Skeletal muscle tissue (tissue), 4 donors: ENCODE results near the gene DPCD. TPM values are rescaled to one million over a fixed set of nuclear protein-coding genes. Genes with fewer than 3 reads are reported as not detected.

ENCODE experiments used
- H3K27ac ChIP-seq: one replicate; pipeline ENCODE4 v1.7.0; 2013; ENCODE audit warnings: mild to moderate bottlenecking, low read depth, low read length, inconsistent platforms
- H3K27me3 ChIP-seq, 3 donors: one replicate each; pipeline ENCODE4 v1.7.0; 2013; ENCODE audit warnings: low read length in 3 of 3; ENCODE audit not compliant: control insufficient read depth in 3 of 3, insufficient read depth in 3 of 3
- H3K36me3 ChIP-seq, 3 donors: one replicate each; pipeline ENCODE4 v1.7.0; 2013; ENCODE audit warnings: low read length in 3 of 3; ENCODE audit not compliant: control insufficient read depth in 3 of 3, insufficient read depth in 3 of 3
- H3K4me1 ChIP-seq, 3 donors: one replicate each; pipeline ENCODE4 v1.7.0; 2013; ENCODE audit warnings: low read length in 3 of 3, mild to moderate bottlenecking in 3 of 3; ENCODE audit not compliant: control insufficient read depth in 3 of 3, insufficient read depth in 3 of 3
- H3K4me3 ChIP-seq, 3 donors: one replicate each; pipeline ENCODE4 v1.7.0; 2013; ENCODE audit warnings: low read length in 3 of 3
- H3K9ac ChIP-seq, 3 donors: one replicate each; pipeline ENCODE4 v1.7.0; 2013; ENCODE audit warnings: low read length in 3 of 3, mild to moderate bottlenecking in 3 of 3, moderate library complexity in 2 of 3, low read depth in 1 of 3
- H3K9me3 ChIP-seq, 3 donors: one replicate each; pipeline ENCODE4 v1.7.0; 2013; ENCODE audit warnings: low read length in 3 of 3; ENCODE audit not compliant: control insufficient read depth in 3 of 3
- total RNA-seq: library from RNA; depleted of rRNA; stranded (reverse); fragments of >200 nt; gene quantifications from one replicate; pipeline ENCODE4 v1.2.3, GENCODE V29; 2014
- donor health status: Osteomylitis.

The DPCD gene
- total RNA-seq, 1 donor from 2014 or later = 20.4 TPM

DNA sequence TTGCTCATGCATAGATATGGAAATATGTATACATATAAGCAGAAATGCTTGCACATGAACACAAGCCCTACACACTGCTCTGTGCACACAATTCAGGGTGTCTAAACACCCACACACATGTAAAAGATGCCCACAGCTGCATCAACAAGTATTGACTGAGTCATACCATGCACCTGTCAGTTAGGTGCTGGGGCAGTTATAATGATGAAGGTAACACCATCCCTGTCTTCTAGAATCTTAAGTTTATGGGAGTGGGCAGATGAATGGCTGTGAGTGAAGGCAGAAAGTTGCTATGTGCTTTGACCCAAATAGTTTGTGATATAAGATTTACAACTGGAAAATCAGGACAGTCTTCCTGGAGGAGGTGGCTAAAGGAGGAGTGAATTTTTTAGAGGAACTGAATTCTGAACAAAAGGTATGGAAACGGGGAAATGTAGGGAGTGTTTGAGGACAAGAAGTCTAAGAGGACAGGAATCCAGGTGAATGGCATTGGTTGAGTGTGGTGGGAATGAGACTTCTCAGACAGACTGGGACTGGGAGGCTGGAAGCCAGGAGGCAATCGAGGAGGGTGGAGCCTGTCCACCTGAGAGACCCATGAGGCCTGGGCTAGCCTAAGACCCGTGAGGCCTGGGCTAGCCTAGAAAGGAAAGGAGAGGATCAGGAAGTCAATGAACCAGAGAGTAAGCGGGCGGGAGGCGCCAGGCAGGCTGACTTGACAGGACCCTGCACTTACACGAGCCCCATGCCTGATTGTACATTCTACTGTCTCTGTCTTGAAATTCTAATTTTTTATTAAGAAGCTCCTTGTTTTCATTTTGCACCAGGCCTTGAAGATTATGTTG is 20.7 kb upstream of the DPCD start:
- no peak overlapping the region for H3K9ac ChIP-seq
- no peak overlapping the region for H3K27ac ChIP-seq
- H3K36me3 ChIP-seq = no peaks in the 10 kb centered on the region
- peaks cover 42 to 68% (median 52%) of the 10 kb centered on the region in 3 donors for H3K27me3 ChIP-seq
- no peak overlapping the region for H3K4me3 ChIP-seq
- peaks cover 0 to 2% (median 2%) of the 10 kb centered on the region in 3 donors for H3K9me3 ChIP-seq
- peaks cover 14 to 20% (median 18%) of the 10 kb centered on the region in 3 donors for H3K4me1 ChIP-seq

DNA sequence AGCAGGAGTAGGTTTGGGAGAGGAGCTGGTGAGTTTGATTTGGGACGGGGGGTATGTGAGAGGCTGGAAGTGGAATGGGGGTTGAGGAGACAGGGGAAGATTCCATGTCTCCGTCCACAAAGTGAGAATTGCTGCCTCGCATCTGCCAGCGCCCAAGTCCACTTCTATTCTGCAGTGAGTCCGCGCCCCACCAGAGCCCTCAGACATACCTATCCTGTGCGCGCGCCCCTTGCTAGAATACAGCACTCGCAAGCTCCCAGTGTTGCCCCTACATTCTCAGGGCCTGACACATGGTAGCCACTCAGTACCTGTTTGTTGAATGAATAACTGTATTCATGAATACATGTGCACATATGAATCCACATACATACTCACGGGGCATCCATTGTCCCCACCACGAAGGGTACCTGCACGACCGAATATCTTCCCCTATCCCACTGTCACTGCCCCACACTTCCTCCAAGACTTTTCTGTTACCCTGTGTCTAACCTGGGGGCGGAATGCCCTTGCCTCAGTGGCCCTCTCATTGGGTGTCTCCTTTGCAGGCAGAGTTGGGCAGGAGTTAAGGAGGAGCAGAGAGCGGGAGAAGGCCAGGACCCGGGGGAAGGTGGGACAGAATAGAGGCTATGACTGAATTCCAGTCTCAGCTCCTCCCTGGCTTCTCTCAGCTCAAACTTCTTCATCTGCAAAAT is 19.9 kb upstream of the DPCD start:
- Histone ChIP-seq H3K36me3 (no peaks in the 10 kb centered on the region), H3K27ac (no peak overlapping the region)

DNA sequence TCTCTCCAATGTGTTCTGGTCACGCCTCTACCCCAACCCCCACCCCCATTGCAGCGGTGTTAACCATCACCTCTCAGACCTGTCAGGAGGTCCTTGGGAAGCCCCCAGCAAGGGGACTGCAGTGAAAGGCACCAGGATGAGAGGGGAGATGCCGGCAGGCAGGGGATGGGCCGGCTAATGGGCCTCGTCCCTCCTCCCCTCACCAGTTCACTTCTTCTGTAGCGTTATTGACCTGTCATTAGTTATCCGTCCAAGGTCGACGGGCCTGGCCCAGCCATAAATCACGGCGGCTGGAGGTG is 18.8 kb upstream of the DPCD start:
- peaks cover 14 to 20% (median 18%) of the 10 kb centered on the region in 3 donors for H3K4me1 ChIP-seq
- H3K27me3 ChIP-seq = peaks cover 39 to 56% (median 46%) of the 10 kb centered on the region in 3 donors

More for the DNA sequence above, 19.9 kb upstream of the DPCD start:
- H3K27me3 ChIP-seq = peaks cover 39 to 63% (median 48%) of the 10 kb centered on the region in 3 donors
- peaks cover 14 to 20% (median 18%) of the 10 kb centered on the region in 3 donors for H3K4me1 ChIP-seq
- H3K9me3 ChIP-seq = peaks cover 7 to 10% (median 10%) of the 10 kb centered on the region in 3 donors
- H3K9ac ChIP-seq = no peak overlapping the region
- H3K4me3 ChIP-seq = no peak overlapping the region

DNA sequence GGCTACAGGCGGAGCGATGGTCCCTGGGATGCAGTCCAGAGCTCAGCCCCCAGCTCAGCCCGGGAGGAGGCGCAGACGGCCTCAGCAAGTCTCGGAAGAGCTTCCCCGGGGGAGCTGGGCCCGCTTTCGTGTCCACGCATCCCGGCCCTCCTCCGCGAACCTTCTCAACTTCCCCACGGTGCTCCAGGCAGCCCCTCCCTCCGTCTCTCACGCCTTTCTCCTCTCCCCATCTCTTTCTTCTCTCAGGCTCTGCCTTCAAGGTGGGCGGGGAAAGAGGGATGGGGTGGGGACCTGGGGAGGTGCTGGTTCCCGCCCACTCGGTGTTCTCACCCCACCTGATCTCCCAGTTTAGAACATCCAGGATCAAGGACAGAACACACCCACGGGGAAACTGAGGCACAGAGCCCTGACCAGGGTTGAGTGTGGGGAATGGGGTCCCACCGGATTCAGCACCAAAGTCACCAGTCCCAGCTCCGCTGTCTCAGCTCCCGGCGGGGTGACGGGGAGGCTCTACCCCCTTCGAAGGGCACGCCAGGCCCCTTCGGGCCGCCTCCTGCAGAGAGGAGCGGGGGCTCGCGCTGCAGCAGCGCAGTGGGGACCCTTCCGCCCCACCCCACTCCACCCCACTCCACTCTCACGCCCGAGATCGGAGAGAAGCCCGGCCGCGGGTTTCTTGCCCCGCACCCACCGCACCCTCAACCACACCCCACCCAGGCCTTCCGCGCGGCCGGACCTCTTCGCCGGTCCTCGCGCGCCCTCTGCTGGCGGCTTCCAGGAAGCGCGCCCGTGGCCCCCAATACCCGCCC is 18.3 kb upstream of the DPCD start:
- Histone ChIP-seq H3K27ac (no peak overlapping the region), H3K4me1 (peaks cover 14 to 20% (median 18%) of the 10 kb centered on the region in 3 donors), H3K9me3 (peaks cover 8 to 13% (median 10%) of the 10 kb centered on the region in 3 donors), H3K36me3 (no peaks in the 10 kb centered on the region), H3K4me3 (peak overlapping the region; percentile 66 to 76 (median 75)), H3K9ac (peak overlapping the region; percentile 20 to 74 (median 62)), H3K27me3 (peaks cover 37 to 52% (median 46%) of the 10 kb centered on the region in 3 donors)

More for the DNA sequence above, 18.8 kb upstream of the DPCD start:
- Histone ChIP-seq H3K9me3 (peaks cover 8 to 13% (median 10%) of the 10 kb centered on the region in 3 donors), H3K36me3 (no peaks in the 10 kb centered on the region), H3K9ac (no peak overlapping the region), H3K27ac (no peak overlapping the region), H3K4me3 (peak overlapping the region in 1 of 3 donors; percentile 75)

DNA sequence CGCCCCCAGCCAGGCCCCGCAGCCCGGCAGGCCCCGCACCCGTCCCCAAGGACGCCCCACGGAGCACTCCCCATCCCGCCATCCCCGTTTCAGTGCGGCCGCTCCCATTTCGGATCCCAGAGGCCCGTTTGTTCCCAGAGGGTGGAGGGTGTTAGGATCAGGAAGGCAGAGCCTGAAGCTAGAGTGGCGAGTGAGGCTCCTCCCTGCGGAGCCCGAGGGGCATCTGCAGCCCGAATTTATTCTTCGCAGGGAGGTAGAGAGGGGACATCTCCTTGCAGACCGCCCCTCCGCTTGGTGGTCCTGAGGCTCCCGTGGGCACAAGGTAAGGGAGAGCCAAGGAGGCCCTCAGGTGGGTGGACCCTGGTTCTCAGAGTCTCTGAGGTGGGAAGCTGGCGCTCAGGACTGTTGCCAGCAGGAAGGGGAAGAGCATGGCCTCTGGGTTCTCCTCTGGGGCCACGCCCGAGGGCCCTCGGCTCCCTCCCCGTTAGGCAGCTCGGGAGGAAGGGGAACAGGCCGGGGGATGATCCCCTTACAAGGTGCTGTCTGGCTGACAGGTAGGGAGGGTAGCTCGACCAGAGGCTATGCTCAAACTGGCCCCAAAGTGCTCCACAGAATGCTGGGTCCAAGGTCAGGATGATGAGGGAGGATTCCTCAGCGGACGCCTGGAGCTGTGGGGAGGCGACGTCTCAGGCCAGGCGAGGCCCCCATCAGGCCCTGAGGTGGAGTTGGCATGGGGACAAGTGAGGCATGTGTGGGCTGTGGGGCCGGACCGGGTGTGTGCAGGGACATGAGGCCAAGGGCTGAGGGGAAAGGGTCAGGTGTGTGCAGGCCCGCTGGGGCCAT is 17.5 kb upstream of the DPCD start:
- H3K27ac ChIP-seq = no peak overlapping the region
- H3K9me3 ChIP-seq = peaks cover 8 to 13% (median 10%) of the 10 kb centered on the region in 3 donors
- peak overlapping the region; percentile 54 to 79 (median 61) for H3K9ac ChIP-seq
- H3K36me3 ChIP-seq = no peaks in the 10 kb centered on the region
- H3K4me3 ChIP-seq = peak overlapping the region; percentile 65 to 70 (median 69)
- H3K27me3 ChIP-seq = peaks cover 30 to 44% (median 39%) of the 10 kb centered on the region in 3 donors
- H3K4me1 ChIP-seq = peaks cover 14 to 20% (median 18%) of the 10 kb centered on the region in 3 donors

DNA sequence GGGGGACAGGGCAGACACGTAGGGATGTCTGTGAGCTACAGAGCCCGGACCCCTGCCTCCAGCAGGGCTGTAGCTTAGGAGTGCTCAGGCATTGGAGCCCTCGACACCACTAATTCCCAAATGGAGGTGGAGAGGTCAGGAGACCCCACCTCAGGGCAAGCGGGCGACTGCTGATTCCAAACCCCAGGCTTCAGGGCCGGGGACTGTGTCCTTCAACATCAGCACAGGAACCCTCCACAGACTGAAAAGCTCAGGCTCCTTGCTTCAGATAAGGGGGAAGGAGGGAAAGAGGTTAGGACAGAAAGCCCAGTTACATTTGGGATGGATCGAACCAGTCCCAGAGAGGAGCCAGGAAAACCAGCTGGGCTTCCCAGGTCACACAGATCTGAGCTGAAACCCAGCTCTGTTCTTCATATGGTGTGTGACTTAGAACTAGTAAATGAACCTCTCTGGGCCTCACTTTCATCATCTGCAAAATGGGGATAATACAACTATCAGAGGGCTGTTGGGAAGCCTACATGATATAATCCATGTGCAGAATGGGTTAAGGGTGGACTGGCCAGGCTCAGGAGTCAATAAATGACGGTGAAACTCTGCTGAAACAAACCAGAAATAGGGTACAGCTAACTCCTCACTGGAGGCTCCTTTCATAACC is 16.7 kb upstream of the DPCD start:
- H3K9me3 ChIP-seq = peaks cover 8 to 13% (median 10%) of the 10 kb centered on the region in 3 donors
- H3K9ac ChIP-seq = peak overlapping the region in 2 of 3 donors; percentile 54 to 79
- peaks cover 24 to 36% (median 32%) of the 10 kb centered on the region in 3 donors for H3K27me3 ChIP-seq
- H3K36me3 ChIP-seq = no peaks in the 10 kb centered on the region
- H3K4me1 ChIP-seq = peaks cover 11 to 18% (median 15%) of the 10 kb centered on the region in 3 donors
- H3K4me3 ChIP-seq = no peak overlapping the region
- H3K27ac ChIP-seq = no peak overlapping the region

DNA sequence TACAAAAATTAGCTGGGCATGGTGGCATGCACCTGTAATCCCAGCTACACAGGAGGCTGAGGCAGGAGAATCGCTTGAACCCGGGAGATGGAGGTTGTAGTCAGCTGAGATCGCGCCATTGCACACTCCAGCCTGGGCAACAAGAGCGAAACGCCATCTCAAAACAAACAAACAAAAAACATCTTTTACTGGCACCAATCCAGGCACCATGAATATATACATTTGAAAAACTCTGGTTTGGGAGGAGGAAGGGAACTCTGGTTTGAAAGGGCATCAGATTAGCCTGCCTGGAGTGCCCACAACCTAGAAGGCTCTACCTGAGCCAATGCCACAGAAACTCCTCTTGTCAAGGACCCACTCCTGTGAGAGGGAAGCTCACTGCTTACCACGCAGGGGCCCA is 16.0 kb upstream of the DPCD start:
- peaks cover 8 to 13% (median 10%) of the 10 kb centered on the region in 3 donors for H3K9me3 ChIP-seq
- H3K9ac ChIP-seq = no peak overlapping the region
- no peak overlapping the region for H3K4me3 ChIP-seq
- peaks cover 10 to 14% (median 14%) of the 10 kb centered on the region in 3 donors for H3K4me1 ChIP-seq
- H3K36me3 ChIP-seq = peaks cover under 1 to 4% (median 4%) of the 10 kb centered on the region in 3 donors
- H3K27me3 ChIP-seq = peaks cover 18 to 29% (median 27%) of the 10 kb centered on the region in 3 donors
- no peak overlapping the region for H3K27ac ChIP-seq

DNA sequence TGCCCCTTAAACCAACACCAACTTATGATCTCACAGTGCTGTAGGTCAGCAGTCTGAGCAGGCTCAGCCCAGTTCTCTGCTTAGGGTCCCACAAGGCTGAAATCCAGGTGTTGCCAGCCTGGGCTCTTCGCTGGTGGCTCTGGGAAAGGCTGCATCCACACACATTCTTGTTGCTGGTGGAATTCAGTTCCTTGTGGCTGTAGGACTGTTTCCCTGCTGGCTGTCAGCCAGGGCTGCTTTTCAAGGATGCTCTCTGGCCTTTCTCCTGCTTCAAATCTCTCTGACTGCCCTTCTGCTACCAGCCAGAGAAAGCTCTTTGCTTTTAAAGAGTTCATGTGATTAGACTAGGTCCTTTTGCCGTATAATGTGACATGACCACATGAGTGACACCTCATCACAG is 15.3 kb upstream of the DPCD start:
- H3K4me3 ChIP-seq = peak overlapping the region in 1 of 3 donors; percentile 35

More for the DNA sequence above, 15.3 kb upstream of the DPCD start:
- Histone ChIP-seq H3K27me3 (peaks cover 13 to 23% (median 20%) of the 10 kb centered on the region in 3 donors), H3K36me3 (peaks cover 5 to 10% (median 5%) of the 10 kb centered on the region in 3 donors), H3K27ac (no peak overlapping the region), H3K4me1 (peaks cover 10 to 14% (median 14%) of the 10 kb centered on the region in 3 donors), H3K9ac (no peak overlapping the region), H3K9me3 (peaks cover 8 to 13% (median 10%) of the 10 kb centered on the region in 3 donors)
